Activated CD4-positive, alpha-beta T cell treated with anti-CD3 and anti-CD28 coated beads, Interleukin-2, amount 50 U/mL, for 4 hours (primary cell): ENCODE measurements around the gene BTC.
"Not testable (repeated sequence)": the region's sequence is repeated elsewhere in the genome, so short reads cannot be mapped to it uniquely, and the experiment has no call there.

Experiments
- DNase-seq, 2 experiments: peaks; one replicate each; pipeline ENCODE4 v3.0.0-alpha.2; 2020

The BTC gene

DNA sequence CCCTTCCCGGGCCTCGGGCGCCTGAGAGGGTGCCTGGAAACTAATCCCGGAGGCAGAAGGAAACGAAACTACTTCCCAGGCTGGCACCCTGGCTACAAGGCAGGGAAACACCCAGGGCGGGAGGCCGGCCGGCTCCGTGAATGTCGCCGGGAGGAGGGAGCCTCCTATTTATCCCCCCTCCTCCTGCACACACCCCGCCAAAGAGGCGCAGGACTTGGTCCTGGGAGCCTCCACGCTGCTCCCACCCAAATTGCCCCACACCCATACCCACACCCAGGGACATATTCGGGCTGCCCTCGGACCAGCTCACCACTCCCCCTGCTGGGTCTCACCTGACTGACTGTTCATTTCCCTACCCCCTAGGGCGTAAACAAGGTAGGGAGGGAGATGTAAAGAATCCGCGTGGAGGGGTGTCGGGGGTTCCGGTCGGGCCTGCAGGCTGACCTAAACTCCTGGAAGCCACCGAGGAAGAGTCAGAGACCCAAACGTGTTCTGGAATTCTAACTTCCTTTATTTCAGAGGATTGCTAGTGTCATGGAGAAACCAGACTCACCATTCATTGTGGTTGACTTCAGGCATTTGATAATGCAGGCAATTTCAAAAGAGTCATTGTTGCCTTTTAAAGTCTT is at the start of gene BTC:
Gene BTC (minus strand): TSS at position 142 of the 629 bp plus-strand sequence. CDS start 198 bp downstream, outside the sequence.
- DNase-seq = no peak

GRCh38 chr4:74840936-74841509 is 46.7 kb upstream of the BTC start:
- DNase-seq = no peak

GRCh38 chr4:74838746-74839370 is 44.5 kb upstream of the BTC start:
- no peak for DNase-seq

DNA sequence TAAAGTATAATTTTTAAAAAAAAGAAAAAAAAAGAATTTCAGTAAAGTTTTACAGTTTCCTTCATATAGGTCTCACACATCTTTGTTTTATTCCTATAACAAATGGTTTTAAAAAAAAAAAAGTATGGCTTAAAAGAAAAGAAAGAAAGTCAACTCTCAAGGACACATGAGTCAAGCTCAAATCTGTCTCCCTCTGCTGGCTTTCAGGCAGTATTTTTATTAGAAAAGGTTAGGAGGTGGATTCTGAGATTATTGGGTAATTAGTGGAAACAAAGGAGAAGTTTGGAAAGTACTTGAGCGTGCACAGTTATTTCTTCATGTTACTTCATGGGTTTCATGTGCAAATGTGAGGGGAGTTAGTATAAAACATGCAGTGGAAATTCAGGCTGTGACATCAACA is 36.6 kb upstream of the BTC start:
- DNase-seq = no peak

GRCh38 chr4:74823194-74823593 is 28.9 kb upstream of the BTC start:
- no peak for DNase-seq

GRCh38 chr4:74822603-74823002 is 28.3 kb upstream of the BTC start:
- DNase-seq = no peak

- DNase-seq = no peak
Measured at GRCh38 chr4:74821541-74821940, 27.2 kb upstream of the BTC start.

DNA sequence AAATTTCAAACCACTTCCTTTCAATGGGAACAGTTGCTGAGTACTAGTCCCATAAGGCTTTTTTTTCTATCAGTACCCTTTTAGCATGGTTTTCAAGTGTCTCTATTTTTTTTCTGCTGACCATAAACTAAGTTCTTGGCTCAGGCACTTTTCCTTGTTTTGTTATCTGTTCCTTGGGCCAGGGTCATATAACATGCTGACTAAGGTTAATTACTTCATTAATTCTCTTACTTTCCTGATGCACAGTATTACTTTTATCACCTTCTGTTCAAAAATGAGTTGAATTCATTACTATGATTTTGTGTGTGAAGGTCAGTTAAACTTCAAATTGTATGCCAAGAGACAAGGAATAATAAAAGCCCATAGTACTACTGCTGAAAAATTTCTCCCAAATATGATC is 19.7 kb upstream of the BTC start:
- no peak for DNase-seq

DNA sequence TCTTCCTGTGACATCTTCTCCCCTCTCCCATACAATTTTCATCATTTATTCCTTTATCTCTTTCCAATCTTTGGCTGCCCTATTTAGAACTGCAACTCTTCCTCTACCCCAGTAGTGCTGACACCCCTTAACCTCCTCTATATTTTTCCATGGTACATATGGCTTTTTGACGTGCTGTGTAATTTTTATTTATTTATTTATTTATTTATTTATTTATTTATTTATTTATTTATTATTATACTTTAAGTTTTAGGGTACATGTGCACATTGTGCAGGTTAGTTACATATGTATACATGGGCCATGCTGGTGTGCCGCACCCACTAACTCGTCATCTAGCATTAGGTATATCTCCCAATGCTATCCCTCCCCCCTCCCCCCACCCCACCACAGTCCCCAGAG is 17.7 kb upstream of the BTC start:
- DNase-seq = not testable (repeated sequence)

GRCh38 chr4:74805601-74806000 is 11.3 kb upstream of the BTC start:
- no peak for DNase-seq

DNA sequence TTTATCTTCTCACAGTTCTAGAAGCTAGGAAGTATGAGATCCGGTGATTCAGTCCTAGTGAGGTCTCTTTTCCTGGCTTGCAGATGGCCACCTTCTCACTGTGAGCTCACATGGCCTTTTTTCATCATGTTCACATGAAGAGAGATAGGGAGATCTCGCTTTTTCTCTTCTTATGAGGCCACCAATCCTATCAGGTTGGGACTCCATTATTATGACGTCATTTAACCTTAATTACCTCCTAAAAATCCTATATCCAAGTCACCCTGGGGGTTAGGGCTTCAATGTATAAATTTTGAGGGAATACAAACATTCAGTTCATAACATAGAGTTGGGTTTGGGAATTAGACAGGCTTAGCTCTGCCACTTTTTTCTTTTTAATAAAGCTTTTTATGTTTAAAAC is 6.0 kb upstream of the BTC start:
- DNase-seq = no peak

DNA sequence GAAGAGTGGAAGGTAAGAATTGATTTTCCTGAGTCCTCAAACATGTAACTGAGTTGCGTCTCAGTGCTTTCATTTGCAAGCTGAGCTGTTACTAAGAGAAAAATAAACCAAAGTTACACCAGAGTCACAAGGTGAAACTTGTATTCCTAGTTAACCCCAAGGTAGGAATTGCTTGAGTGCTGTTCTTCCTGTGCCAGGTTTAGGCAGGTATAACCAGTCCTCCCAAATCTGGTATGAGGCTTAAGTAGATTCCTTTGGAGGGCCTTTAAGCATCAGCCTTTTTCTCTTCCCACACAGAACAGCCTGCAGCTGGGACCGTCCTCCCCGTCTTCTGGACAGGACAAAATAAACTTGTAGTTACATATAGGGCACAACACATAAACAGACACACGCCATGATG is 2.3 kb upstream of the BTC start:
- DNase-seq = no peak

DNA sequence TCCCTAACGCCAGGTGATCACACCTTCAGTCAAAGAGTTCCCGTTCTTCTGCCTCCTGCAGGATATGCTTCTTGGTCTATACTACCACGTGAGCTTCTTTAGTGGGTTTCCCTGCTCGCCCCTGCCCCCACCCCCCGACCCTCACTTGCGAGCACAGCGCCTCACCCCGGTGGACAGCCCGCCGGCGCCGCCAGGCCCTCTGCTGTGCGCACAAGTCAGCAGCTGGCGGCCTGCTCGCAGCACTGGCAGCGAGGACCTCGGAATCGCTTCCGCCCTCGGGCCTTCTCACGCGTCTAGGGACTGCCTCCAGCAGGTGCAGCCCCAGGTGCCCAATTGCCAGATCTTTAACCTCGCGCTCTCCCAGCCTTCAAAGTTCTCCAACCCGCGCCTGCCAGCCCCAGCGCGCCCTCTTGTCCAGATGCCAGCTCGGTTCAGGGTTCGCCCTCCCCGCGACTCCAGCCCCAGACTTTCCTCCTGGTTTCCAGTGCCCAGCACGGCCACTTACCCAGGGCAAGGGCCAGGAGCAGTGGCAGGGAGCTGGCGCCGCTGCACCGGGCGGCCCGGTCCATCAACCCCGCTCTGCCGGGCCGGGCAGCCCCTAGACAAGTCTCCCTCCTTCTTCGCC is 454 bp downstream of the BTC start:
- no peak for DNase-seq

- DNase-seq = no peak
Measured at GRCh38 chr4:74790652-74791051, 3.7 kb downstream of the BTC start.

DNA sequence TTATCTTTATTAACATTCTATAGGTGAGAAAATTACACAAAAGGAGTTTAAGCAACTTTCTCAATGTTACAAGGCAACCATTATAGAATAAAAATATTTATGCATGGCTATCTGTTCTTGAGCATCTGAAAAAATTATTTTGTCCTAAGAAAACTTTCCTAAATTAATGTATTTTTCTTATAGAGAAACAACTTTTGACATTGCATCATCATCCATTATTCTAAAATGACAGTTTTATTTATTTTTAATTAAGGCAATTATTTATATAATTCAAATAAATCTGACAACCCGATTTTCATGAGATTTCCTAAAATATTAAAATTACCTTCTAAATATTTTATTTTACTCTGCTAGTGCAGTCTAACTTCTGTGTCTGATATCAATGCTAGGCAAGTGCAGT is 4.8 kb downstream of the BTC start:
- DNase-seq = no peak

GRCh38 chr4:74777531-74777930 is 16.8 kb downstream of the BTC start:
- no peak for DNase-seq

- no peak for DNase-seq
Measured at GRCh38 chr4:74772783-74773182, 21.5 kb downstream of the BTC start.

GRCh38 chr4:74772106-74772505 is 22.2 kb downstream of the BTC start:
- no peak for DNase-seq

GRCh38 chr4:74770226-74770910 is 24.0 kb downstream of the BTC start:
- no peak for DNase-seq

DNA sequence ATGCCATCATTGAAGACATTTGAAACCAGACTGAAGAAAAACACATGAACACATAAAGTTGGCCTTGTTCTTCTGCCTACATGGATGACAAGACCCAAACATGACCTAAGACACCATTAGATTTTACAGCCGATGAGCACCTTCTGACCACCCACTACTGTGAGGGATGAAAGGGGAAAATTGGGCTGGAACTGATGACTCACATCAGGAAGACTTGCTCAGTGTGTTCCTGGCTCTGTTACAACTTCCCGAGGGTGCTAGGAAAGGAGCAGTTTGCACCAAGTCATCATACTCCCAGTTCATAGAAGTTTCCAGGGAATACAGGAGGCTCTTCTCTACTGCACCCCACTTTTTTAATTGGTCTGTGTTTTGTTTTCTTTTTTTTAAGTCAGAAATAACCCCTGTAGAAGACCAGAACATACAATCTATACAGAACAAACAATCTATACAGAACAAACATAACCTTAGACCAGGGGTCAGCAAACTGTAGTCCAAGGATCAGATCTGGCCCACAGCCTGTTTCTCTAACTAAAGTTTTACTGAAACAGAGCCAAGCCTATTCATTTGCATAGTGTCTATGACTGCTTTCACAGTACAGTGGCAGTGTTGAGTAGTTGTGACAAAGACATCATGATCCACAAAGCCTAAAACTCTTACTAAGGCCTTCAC is 25.3 kb downstream of the BTC start:
- no peak for DNase-seq

DNA sequence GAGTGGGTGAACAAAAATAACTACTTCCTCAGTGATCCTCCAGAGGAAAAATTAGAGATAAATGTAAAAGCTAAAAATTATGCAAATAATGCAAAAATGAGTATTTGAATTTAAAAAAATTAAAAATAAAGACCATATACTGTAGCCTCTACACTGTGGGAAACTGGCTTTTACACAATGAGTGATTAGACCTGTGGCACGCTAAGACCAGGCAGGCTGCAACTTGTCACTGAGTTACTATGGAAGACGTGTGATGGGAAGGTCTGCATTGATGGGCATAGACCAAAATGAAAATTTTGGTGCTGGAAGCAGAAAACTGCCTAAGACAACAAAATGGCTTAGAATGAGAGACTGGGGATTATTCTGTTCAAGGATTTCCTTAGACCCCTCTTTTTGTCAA is 30.2 kb downstream of the BTC start:
- DNase-seq = no peak

DNA sequence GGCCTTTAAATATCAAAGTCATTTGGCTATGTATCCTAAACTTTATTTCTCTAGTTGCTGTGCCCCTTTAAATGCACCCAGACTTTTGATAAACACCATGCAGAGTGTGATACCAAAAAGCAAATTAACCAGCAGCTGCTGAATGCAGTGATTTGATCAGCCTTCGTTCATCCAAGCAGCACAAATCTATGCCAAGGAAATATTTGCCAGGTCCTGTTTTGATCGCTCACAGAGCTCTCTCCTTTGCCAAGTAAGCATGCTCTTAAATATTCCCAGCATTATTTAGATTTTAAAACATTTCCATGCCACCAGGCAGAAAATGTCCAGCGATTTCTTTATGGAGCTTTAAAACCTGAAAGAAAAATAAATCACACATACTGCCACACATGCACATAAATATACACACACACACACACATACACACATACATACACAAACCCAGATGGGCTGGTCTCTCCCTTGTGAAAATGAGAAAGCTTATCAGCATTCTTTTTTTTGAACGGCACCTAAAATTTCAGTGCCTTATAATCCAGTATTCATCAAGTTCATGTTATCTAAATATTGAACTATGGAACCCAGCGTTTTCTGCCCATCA is 35.7 kb downstream of the BTC start:
- no peak for DNase-seq

DNA sequence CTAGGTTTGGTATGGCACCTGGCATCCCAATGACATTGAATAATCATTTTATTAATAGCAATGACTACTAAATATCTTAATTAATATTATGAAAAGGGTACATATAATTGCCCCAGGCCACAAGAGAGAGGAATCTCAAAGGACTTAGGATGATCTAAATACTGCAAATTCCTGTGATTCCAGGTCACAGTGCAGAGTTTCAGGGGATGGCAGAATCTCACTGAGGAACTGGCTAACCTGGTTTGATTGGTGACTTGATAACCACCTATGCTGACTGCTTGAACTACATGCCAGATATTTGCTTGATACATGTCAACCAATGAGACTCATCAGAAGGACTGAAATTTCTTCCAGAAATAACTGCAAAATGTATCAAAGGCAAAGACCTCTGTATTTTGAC is 37.2 kb downstream of the BTC start:
- DNase-seq = no peak
